HG02678 (cell line): Measurements from ENCODE around the gene TDRD12.
"Not testable (repeated sequence)": the region's sequence is repeated elsewhere in the genome, so short reads cannot be mapped to it uniquely, and the experiment has no call there.

Experiments used
- ATAC-seq: cut with Tn5 transposase; IDR thresholded peaks from one replicate; pipeline ENCODE4 v1.9.1; 2021; ENCODE audit warnings: mild to moderate bottlenecking, moderate library complexity; ENCODE audit not compliant: unreplicated experiment

TDRD12 gene

GRCh38 chr19:32744555-32745325, 25.2 kb downstream of the TDRD12 start:
- ATAC-seq = no peak

DNA sequence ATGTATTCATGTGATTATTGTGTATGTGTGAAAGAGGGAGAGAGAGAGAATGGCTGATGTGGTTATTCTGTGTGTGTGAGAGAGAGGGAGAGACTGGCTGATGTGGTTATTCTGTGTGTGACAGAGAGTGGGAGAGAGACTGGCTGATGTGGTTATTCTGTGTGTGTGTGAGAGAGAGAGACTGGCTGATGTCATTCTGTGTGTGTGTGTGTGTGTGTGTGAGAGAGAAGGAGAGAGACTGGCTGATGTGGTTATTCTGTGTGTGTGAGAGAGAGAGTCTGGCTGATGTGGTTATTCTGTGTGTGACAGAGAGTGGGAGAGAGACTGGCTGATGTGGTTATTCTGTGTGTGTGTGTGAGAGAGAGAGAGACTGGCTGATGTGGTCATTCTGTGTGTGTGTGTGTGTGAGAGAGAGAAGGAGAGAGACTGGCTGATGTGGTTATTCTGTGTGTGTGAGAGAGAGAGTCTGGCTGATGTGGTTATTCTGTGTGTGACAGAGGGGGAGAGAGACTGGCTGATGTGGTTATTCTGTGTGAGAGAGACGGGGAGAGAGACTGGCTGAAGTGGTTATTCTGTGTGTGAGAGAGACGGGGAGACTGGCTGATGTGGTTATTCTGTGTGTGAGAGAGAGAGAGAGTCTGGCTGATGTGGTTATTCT, 26.2 kb downstream of the TDRD12 start:
- not testable (repeated sequence) for ATAC-seq

DNA sequence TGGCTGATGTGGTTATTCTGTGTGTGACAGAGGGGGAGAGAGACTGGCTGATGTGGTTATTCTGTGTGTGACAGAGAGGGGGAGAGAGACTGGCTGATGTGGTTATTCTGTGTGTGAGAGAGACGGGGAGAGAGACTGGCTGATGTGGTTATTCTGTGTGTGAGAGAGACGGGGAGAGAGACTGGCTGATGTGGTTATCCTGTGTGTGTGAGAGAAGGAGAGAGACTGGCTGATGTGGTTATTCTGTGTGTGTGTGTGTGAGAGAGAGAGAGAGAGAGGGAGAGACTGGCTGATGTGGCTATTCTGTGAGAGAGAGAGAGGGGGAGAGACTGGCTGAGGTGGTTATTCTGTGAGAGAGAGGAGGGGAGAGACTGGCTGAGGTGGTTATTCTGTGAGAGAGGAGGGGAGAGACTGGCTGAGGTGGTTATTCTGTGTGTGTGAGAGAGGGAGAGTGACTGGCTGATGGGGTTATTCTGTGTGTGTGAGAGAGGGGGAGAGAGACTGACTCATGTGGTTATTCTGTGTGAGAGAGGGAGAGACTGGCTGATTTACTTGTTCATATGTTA, 27.1 kb downstream of the TDRD12 start:
- not testable (repeated sequence) for ATAC-seq

DNA sequence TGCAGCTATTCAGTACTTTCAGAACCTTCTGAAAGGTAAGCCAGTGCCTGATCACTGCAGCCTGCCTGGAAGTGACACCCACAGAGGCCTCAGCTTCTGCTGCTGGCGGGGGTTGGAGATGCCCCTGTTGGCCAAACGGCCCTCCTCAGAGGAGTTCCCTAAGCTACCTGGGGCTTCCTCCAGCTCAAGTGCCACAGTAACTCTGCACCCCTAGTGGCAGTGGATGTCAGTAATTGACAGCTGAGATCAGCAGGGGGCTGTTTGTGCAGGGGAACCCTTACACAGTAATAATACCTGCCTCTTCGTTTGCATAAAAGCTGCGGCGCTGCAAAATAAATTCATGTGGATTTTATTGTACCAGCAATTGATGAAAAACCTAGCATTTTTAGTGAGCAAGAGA, 28.9 kb downstream of the TDRD12 start:
- ATAC-seq = no peak

DNA sequence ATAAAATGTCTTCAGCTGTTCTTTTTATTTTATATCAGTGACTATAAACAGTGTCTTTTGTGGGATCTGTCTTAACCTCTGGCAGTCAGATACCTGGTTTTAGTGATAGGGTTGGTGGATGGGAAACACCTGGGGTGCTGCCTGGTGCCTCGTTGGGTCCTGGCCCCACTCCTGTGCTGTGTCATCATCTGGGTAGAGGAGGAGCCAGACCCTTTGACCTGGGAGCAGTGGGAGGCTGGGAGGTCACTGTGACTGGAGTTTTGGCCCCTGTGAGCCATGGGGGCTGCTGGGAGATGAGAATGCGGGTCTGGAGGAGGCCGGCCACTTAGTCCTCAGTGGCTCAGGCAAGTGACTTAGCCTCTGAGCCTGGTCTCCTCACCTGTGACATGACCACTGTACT, 29.4 kb downstream of the TDRD12 start:
- no peak for ATAC-seq

DNA sequence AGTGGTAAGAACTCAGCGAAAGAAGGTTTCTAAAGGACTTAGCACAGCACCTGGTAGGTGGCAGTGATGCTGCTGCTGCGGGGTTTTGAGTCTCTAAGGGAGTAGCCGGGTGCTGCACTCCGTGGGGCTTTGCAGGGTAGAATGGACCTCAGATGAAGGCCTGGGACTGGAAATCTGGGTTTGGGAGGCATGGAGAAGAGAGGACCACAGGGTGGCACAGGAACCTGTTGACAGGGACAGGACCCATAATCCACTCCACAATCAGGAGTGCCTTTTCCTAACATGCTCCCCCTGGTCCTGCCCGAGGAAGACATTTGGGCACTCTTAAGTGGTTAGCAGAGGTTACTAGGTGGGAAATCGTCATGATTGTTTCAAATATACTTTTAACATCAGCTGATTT, 29.8 kb downstream of the TDRD12 start:
- ATAC-seq = no peak

GRCh38 chr19:32750441-32751055, 31.0 kb downstream of the TDRD12 start:
- ATAC-seq = no peak

DNA sequence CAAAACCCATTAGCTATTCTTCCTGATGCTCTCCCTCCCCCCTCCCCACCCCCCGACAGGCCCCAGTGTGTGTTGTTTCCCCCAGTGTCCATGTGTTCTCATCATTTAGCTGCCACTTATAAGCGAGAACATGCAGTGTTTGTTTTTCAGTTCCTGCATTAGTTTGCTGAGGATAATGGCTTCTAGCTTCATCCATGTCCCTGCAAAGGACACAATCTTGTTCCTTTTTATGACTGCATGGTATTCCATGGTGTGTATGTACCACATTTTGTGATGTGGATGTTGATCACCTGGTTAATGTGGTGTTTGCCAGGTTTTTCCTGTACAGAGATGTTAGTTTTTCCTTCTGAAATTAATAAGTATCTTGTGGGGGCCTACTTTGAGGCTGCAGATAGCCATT, 31.5 kb downstream of the TDRD12 start:
- ATAC-seq = no peak

GRCh38 chr19:32757189-32757588, 37.6 kb downstream of the TDRD12 start:
- ATAC-seq = no peak

DNA sequence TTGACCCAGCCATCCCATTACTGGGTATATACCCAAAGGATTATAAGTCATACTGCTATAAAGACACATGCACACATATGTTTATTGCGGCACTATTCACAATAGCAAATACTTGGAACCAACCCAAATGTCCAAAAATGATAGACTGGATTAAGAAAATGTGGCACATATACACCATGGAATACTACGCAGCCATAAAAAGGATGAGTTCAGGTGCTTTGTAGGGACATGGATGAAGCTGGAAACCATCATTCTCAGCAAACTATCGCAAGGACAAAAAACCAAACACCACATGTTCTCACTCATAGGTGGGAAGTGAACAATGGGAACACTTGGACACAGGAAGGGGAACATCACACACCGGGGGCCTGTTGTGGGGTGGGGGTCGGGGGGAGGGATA, 45.8 kb downstream of the TDRD12 start:
- not testable (repeated sequence) for ATAC-seq

DNA sequence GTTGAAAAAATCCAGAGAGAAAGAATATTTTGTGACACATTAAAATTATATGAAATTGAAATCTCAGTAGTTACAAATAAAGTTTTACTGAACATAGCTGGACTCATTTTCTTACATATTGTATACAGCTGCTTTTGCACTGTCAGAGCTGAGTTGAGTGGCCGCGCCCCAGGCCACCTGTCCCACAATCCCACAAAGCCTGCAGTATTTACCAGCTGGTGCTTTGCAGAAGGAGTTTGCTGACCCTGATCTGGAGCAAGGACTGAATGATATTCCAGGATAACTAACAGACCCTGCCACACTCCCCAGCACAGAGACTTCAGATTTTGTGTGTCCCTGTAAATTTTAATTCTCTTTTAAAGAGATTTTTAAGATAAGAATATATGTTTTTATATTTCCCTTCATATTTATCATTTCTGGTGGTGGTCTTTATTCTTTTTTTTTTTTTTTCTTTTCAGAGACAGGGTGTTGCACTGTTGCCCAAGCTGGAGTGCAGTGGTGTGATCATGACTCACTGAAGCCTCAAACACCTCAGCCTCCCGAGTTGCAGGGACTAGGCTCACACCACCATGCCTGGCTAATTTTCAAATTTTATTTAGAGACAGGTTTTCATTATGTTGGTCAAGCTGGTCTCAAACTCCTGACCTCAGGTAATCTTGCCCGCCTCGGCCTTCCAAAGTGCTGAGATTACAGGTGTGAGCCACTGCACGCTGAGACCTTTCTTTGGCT, 48.5 kb downstream of the TDRD12 start:
- ATAC-seq = no peak

DNA sequence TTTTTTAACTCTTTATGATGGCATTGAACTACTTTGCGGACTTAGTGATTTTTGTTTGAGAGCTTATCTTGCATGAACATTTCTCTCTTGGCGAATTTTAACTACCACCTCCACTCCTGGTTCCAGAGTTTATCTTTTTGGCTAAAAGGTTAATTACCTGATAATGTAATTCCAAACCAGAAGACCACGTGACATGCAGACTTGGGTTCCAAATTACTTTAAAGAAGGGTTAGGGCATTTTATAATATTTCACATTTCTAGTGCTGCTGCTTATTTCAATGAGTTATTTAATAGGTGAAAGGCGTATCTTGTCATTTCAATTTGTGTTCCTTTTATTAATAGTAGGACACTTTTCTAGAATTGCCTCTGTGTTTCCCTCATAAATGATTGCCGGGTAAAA, 52.0 kb downstream of the TDRD12 start:
- no peak for ATAC-seq

DNA sequence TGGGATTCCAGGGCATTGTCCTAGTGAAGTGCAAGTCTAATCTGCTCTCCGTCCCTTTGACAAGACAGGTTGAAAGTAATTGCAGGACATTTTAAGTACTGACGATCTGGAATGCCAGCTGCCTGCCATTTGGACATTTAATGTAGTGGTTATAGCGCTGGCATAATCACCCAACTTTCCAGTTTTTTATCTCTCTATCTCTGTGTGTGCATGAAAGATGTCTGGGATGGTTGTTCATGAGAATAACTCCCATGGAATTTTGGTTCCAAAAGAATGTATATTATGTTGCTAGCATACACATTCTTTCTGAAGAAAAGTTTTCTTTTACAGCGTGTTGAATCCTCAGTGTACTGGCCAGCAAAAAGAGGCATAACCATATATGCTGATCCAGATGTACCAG, 53.6 kb downstream of the TDRD12 start:
- ATAC-seq = no peak

- ATAC-seq = no peak
These were observed 59.5 kb downstream of the TDRD12 start for GRCh38 chr19:32779082-32779481.

- ATAC-seq = no peak
These were observed 61.7 kb downstream of the TDRD12 start for GRCh38 chr19:32781280-32781679.

GRCh38 chr19:32782089-32782488, 62.5 kb downstream of the TDRD12 start:
- not testable (repeated sequence) for ATAC-seq

DNA sequence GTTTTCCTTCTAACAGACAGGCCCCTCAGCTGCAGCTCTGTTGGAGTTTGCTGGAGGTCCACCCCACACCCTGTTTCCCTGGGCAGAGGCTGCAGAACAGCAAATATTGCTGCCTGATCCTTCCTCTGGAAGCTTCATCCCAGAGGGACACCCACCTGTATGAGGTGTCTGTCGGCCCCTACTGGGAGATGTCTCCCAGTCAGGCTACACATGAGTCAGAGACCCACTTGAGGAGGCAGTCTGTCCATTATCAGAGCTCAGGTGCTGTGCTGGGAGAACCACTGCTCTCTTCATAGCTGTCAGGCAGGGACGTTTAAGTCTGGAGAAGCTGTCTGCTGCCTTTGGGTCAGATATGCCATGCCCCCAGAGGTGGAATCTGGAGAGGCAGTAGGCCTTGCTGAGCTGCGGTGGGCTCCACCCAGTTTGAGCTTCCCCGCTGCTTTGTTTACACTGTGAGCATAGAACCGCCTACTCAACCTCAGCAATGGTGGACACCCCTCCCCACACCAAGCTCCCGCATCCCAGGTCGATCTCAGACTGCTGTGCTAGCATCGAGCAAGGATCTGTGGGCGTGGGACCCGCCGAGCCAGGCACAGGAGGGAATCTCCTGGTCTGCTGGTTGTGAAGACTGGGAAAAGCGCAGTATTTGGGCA, 67.7 kb downstream of the TDRD12 start:
- not testable (repeated sequence) for ATAC-seq

GRCh38 chr19:32787895-32788294, 68.3 kb downstream of the TDRD12 start:
- ATAC-seq = not testable (repeated sequence)

GRCh38 chr19:32789429-32789828, 69.9 kb downstream of the TDRD12 start:
- ATAC-seq = no peak

DNA sequence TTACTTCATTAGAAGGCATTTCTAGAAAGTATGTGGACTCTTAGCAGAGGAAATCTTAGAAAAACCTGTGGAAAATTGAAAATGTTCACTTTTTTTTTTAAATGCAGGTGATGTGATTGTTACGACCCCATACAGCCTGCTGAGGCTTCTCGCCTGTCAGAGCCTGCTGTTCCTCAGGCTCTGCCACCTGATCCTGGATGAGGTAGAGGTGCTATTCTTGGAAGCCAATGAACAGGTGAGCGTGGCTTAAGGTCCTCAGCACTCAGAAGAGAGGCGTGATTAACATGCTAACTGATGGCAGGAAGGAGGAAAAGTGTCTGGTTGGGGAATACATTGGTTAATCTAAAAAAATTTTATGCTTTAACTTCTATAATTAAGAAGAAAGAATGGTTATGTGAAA, 78.6 kb downstream of the TDRD12 start:
- ATAC-seq = no peak

GRCh38 chr19:32800191-32800590, 80.6 kb downstream of the TDRD12 start:
- no peak for ATAC-seq
